Measurements from ENCODE around the gene IQCC. TPM values are rescaled to one million over a fixed set of nuclear protein-coding genes. Genes with fewer than 3 reads are reported as not detected.
A peak's percentile ranks its signal among the peaks of the same experiment; 100 is the strongest.
"Not testable (repeated sequence)": the region's sequence is repeated elsewhere in the genome, so short reads cannot be mapped to it uniquely, and the experiment has no call there.

Gene IQCC
- total RNA-seq, result 6.1 and 6.4 TPM in 2 replicates

DNA sequence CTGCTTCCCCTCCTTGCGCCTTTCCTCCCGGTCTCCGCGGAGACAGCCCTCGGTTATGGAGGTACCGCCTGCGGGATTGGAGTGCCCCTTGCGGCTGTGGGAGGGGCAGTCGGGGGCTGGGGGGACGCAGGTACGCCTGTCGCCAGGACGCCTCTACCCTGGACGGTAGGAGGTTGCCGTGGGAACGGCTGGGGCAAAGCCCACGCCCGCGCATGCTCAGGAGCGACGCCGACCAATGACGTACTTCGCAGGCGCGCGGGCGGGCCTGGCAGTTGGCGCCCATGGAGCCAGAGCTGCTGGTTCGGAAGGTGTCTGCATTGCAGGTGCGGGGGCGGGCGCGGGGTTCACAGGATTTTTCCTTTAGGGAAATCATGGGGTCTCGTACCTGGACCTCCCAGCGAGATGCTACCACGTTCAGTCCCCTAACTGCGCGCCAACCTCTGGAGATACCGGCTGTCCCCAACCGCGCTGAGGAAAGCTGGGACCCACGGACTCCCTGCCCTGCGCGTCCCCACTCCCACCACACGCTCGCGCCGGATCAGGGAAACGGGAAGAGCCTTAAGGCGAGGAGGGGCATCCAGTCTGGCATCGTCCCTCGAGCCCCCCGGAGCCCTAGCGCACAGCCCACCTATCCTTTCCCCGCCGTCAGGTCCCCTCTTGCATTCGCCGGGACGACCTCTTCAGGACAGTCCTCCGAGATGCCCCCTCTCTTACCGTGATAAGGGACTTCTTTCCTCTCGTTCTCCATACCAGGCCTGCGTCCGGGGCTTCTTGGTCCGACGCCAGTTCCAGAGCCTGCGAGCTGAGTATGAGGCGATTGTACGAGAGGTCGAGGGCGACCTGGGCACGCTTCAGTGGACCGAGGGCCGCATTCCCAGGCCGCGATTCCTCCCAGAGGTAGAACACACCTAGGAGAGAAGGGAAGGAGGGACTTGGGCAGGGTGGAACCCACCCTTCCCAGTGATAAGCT, at the start of gene IQCC:
Gene IQCC (plus strand): TSS at position 271 of the 970 bp plus-strand sequence. CDS start 11 bp downstream, at position 282.
- no peaks in the 10 kb centered on the region for H3K9me3 Mint-ChIP-seq
- DNase-seq, result peak; percentile 96
- H3K4me1 Mint-ChIP-seq, result peaks cover 33% of the 10 kb centered on the region
- H3K27me3 Mint-ChIP-seq, result no peaks in the 10 kb centered on the region
- peak within 1 kb of the TSS; percentile 88 for H3K27ac Mint-ChIP-seq
- H3K4me3 Mint-ChIP-seq, result peak within 1 kb of the TSS; percentile 91
- H3K36me3 Mint-ChIP-seq (ENCODE audit: low read depth), result peaks cover 20% of the 10 kb centered on the region
- intact Hi-C loops (cut with micrococcal nuclease), result loop anchor here (1.0 kb wide), 1 partner anchor 17 kb away; the partner anchor contains the start of genes EIF3I and TMEM234

- Mint-ChIP-seq H3K4me1 (peaks cover 2% of the 10 kb centered on the region), H3K36me3 (ENCODE audit: low read depth) (peaks cover 68% of the 10 kb centered on the region)
Observed at GRCh38 chr1:32159189-32159588, 46.3 kb upstream of the IQCC start.

GRCh38 chr1:32163405-32163804, 42.1 kb upstream of the IQCC start:
- Mint-ChIP-seq H3K27ac (peak overlapping the region; percentile 48), H3K27me3 (no peaks in the 10 kb centered on the region), H3K36me3 (ENCODE audit: low read depth) (peaks cover 64% of the 10 kb centered on the region), H3K4me1 (peaks cover 2% of the 10 kb centered on the region), H3K4me3 (no peak overlapping the region), H3K9me3 (no peaks in the 10 kb centered on the region)
- intact Hi-C loops (cut with micrococcal nuclease), result no loop called here
- DNase-seq, result no peak

More at GRCh38 chr1:32159189-32159588, 46.3 kb upstream of the IQCC start:
- DNase-seq, result no peak
- no peak overlapping the region for H3K4me3 Mint-ChIP-seq
- H3K27ac Mint-ChIP-seq, result peak overlapping the region; percentile 59
- no peaks in the 10 kb centered on the region for H3K27me3 Mint-ChIP-seq
- intact Hi-C loops (cut with micrococcal nuclease), result no loop called here
- no peaks in the 10 kb centered on the region for H3K9me3 Mint-ChIP-seq

- H3K27me3 Mint-ChIP-seq; H3K4me3 Mint-ChIP-seq; H3K4me1 Mint-ChIP-seq; H3K9me3 Mint-ChIP-seq; H3K27ac Mint-ChIP-seq; intact Hi-C loops (cut with micrococcal nuclease); DNase-seq: not testable (repeated sequence)
- peaks cover 60% of the 10 kb centered on the region for H3K36me3 Mint-ChIP-seq (ENCODE audit: low read depth)
Observed at GRCh38 chr1:32165633-32166032, 39.8 kb upstream of the IQCC start.

GRCh38 chr1:32170991-32171390, 34.5 kb upstream of the IQCC start:
- no peaks in the 10 kb centered on the region for H3K9me3 Mint-ChIP-seq
- intact Hi-C loops (cut with micrococcal nuclease), result no loop called here
- H3K4me3 Mint-ChIP-seq, result no peak overlapping the region
- H3K27ac Mint-ChIP-seq, result no peak overlapping the region
- peaks cover 10% of the 10 kb centered on the region for H3K4me1 Mint-ChIP-seq
- H3K27me3 Mint-ChIP-seq, result no peaks in the 10 kb centered on the region
- peaks cover 49% of the 10 kb centered on the region for H3K36me3 Mint-ChIP-seq (ENCODE audit: low read depth)
- no peak for DNase-seq

GRCh38 chr1:32172621-32173245, 32.7 kb upstream of the IQCC start:
- H3K27me3 Mint-ChIP-seq, result no peaks in the 10 kb centered on the region
- H3K4me3 Mint-ChIP-seq, result no peak overlapping the region
- peaks cover 42% of the 10 kb centered on the region for H3K36me3 Mint-ChIP-seq (ENCODE audit: low read depth)
- peaks cover 10% of the 10 kb centered on the region for H3K4me1 Mint-ChIP-seq
- no peak for DNase-seq
- no peak overlapping the region for H3K27ac Mint-ChIP-seq
- no peaks in the 10 kb centered on the region for H3K9me3 Mint-ChIP-seq
- intact Hi-C loops (cut with micrococcal nuclease), result no loop called here

DNA sequence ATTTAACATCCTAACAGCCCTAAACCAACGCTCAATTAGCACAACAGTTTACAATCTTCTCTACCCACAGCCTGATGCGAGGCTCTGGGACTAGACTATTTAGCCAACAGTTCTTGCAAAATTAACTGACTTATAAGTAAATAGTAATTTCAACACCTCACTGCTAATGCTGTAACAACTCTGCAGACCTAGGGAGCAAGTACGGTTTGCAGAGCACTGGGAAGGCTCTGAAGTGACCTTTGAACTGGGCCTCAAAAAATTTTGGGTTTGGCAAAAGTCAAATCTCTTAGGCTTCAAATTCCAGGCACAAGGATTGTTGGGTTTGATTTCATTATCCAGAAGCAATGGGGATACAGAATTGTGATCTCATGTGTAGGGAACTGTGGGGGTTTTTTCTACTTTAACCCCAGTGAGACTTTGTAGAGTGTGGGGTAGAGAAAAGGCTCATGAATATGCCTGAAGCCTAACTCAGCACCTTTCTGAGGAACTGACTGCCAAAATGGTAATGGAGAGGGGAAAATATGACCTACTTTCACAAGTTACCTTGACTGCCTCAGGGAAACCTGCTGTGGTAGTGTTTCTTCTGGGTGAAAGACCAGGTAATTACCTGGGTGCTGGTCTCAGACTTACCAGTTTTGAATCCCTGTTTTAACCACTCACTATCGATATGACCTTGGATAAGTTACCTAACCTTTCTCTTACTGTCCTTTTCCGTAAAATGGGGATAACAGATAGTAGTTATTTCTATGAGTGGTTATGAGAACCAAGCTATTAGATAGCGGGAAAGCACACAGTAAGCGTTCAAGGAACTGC, 26.9 kb upstream of the IQCC start:
- Mint-ChIP-seq H3K4me1 (peaks cover 31% of the 10 kb centered on the region), H3K4me3 (peak overlapping the region; percentile 98), H3K36me3 (ENCODE audit: low read depth) (peaks cover 37% of the 10 kb centered on the region), H3K27me3 (no peaks in the 10 kb centered on the region), H3K9me3 (no peaks in the 10 kb centered on the region), H3K27ac (peak overlapping the region; percentile 99)
- DNase-seq, result no peak
- intact Hi-C loops (cut with micrococcal nuclease), result loop anchor here (1.0 kb wide), 1 partner anchor 71 kb away; no protein-coding TSS in a partner anchor

DNA sequence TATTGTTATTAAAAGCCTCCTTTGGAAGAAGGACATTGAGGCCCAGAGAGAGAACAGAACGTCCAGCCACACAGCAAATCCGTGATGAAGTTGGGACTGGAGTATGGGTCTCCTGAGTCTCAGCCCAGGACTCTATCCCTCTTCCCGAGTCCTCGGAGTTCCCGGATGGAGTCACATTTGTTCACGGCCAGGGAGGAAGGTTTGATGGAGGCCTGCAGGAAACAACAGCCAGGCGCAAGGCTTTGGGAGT, 26.4 kb upstream of the IQCC start:
- peak overlapping the region; percentile 99 for H3K27ac Mint-ChIP-seq
- no peaks in the 10 kb centered on the region for H3K27me3 Mint-ChIP-seq
- H3K4me1 Mint-ChIP-seq, result peaks cover 35% of the 10 kb centered on the region
- peak overlapping the region; percentile 98 for H3K4me3 Mint-ChIP-seq
- H3K9me3 Mint-ChIP-seq, result no peaks in the 10 kb centered on the region
- H3K36me3 Mint-ChIP-seq (ENCODE audit: low read depth), result peaks cover 41% of the 10 kb centered on the region
- intact Hi-C loops (cut with micrococcal nuclease), result loop anchor here (1.0 kb wide), 1 partner anchor 72 kb away; no protein-coding TSS in a partner anchor
- no peak for DNase-seq

DNA sequence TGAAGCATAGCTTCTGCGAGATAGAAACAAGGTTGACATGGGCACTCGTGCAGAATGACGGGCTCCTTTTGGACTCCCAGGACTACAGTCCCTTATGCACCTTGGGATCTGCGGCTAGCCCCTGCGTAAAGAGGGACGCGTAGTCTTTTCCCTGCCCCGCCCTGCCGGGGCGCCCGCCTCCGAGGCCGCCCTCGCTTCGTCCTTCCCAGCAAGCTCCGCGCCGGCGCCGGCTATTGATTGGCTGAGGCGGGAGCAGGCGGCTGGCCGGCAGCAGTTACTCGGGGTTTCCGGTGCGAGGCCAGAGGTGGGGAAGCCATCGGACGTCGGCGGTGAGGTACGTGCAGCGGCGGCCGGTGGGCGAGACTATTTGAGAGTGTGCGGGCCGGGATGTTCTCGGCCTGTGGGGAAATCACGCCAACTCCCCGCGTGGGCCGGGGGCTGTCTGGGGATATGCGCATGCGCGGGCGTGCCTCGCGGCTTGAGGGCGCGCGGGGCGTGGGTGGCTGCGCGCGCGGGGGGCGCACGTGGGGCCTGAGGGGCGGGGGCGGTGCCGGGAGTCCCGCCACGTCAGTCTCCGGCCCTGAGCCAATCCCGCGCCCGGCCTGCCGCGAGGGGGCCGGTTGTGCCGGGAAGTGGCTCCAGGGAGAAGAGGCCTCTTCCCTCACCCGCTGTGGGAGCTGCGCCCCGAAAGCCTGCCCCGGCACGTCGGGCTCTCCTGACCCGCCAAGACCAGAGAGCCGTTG, 25.9 kb upstream of the IQCC start, which contains the start of gene TXLNA:
Gene TXLNA (plus strand): TSS at position 233 of the 743 bp plus-strand sequence. CDS start 671 bp downstream, outside the sequence.
- intact Hi-C loops (cut with micrococcal nuclease), result loop anchor here (1.0 to 5.0 kb wide), 5 partner anchors 21 to 167 kb away; partner anchors contain the start of genes CCDC28B, KHDRBS1 and LCK
- no peaks in the 10 kb centered on the region for H3K27me3 Mint-ChIP-seq
- peaks cover 39% of the 10 kb centered on the region for H3K4me1 Mint-ChIP-seq

GRCh38 chr1:32180186-32181060, 25.0 kb upstream of the IQCC start:
- Mint-ChIP-seq H3K27ac (peak overlapping the region; percentile 99), H3K4me1 (peaks cover 45% of the 10 kb centered on the region), H3K27me3 (no peaks in the 10 kb centered on the region), H3K4me3 (peak overlapping the region; percentile 98), H3K9me3 (no peaks in the 10 kb centered on the region), H3K36me3 (ENCODE audit: low read depth) (peaks cover 47% of the 10 kb centered on the region)
- intact Hi-C loops (cut with micrococcal nuclease), result loop anchor here (1.0 to 5.0 kb wide), 4 partner anchors 20 to 168 kb away; partner anchors contain the start of genes CCDC28B, KHDRBS1 and LCK
- peak; percentile 82 for DNase-seq

More for the DNA sequence above, 25.9 kb upstream of the IQCC start, which contains the start of gene TXLNA:
- peak; percentile 97 for DNase-seq
- peaks cover 42% of the 10 kb centered on the region for H3K36me3 Mint-ChIP-seq (ENCODE audit: low read depth)
- H3K9me3 Mint-ChIP-seq, result no peaks in the 10 kb centered on the region
- H3K4me3 Mint-ChIP-seq, result peak within 1 kb of the TSS; percentile 98
- peak within 1 kb of the TSS; percentile 99 for H3K27ac Mint-ChIP-seq

DNA sequence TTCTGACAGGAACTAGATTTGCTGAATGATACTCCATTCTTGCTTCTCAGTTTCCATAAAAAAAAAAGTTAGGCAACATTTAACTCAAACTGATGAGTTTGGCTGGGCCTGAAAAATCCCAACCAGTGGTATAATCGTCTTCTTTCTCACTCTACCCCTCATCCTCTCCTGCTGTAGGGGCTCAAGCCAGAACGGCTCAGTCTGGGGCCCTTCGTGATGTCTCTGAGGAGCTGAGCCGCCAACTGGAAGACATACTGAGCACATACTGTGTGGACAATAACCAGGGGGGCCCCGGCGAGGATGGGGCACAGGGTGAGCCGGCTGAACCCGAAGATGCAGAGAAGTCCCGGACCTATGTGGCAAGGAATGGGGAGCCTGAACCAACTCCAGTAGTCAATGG, 24.4 kb upstream of the IQCC start:
- Mint-ChIP-seq H3K4me1 (peaks cover 47% of the 10 kb centered on the region), H3K27ac (peak overlapping the region; percentile 99), H3K4me3 (peak overlapping the region; percentile 98), H3K9me3 (no peaks in the 10 kb centered on the region), H3K27me3 (no peaks in the 10 kb centered on the region), H3K36me3 (ENCODE audit: low read depth) (peaks cover 52% of the 10 kb centered on the region)
- DNase-seq, result no peak
- intact Hi-C loops (cut with micrococcal nuclease), result loop anchor here (5.0 kb wide), 3 partner anchors 34 to 169 kb away; partner anchors contain the start of genes KHDRBS1 and LCK

DNA sequence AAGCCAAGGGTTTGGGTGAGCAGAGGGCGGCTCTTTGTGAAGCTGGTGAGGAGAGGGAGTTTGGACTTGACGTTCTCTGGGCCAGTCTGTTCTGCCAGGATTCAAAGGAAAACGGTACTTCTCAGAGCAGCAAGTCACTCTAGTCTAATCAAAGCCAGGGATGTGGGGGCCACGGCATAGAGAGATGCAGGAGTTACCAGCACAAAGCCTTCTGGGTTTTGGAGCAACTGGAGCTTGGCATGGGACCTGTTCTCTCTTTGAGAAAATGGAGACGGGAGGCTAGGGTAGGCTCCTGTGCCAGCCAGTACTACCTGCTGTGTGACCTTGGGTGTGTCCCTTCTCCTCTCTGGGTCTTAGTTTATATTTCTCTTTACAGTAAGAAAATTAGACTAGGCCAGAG, 23.9 kb upstream of the IQCC start:
- DNase-seq, result no peak
- Mint-ChIP-seq H3K9me3 (no peaks in the 10 kb centered on the region), H3K4me3 (peak overlapping the region; percentile 98), H3K4me1 (peaks cover 52% of the 10 kb centered on the region), H3K27me3 (no peaks in the 10 kb centered on the region), H3K27ac (peak overlapping the region; percentile 70), H3K36me3 (ENCODE audit: low read depth) (peaks cover 57% of the 10 kb centered on the region)
- intact Hi-C loops (cut with micrococcal nuclease), result loop anchor here (5.0 kb wide), 3 partner anchors 34 to 169 kb away; partner anchors contain the start of genes KHDRBS1 and LCK
